ENCODE data around the gene HAUS8. TPM values are rescaled to one million over a fixed set of nuclear protein-coding genes. Genes with fewer than 3 reads are reported as not detected.
"Not testable (repeated sequence)": the region's sequence is repeated elsewhere in the genome, so short reads cannot be mapped to it uniquely, and the experiment has no call there.

The HAUS8 gene
- total RNA-seq, 1 donor from 2014 or later = 20.5 TPM

GRCh38 chr19:17035842-17036424, 39.3 kb downstream of the HAUS8 start:
- H3K4me3 ChIP-seq (ENCODE audit: low read depth, low read length) = no peak overlapping the region
- no peak for DNase-seq (ENCODE audit: low read depth)
- TF ChIP-seq, protein P1, sequence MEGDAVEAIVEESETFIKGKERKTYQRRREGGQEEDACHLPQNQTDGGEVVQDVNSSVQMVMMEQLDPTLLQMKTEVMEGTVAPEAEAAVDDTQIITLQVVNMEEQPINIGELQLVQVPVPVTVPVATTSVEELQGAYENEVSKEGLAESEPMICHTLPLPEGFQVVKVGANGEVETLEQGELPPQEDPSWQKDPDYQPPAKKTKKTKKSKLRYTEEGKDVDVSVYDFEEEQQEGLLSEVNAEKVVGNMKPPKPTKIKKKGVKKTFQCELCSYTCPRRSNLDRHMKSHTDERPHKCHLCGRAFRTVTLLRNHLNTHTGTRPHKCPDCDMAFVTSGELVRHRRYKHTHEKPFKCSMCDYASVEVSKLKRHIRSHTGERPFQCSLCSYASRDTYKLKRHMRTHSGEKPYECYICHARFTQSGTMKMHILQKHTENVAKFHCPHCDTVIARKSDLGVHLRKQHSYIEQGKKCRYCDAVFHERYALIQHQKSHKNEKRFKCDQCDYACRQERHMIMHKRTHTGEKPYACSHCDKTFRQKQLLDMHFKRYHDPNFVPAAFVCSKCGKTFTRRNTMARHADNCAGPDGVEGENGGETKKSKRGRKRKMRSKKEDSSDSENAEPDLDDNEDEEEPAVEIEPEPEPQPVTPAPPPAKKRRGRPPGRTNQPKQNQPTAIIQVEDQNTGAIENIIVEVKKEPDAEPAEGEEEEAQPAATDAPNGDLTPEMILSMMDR (conservative IDR thresholded peaks at IDR 0.05; ENCODE audit: low read depth, low read length) = no peak

DNA sequence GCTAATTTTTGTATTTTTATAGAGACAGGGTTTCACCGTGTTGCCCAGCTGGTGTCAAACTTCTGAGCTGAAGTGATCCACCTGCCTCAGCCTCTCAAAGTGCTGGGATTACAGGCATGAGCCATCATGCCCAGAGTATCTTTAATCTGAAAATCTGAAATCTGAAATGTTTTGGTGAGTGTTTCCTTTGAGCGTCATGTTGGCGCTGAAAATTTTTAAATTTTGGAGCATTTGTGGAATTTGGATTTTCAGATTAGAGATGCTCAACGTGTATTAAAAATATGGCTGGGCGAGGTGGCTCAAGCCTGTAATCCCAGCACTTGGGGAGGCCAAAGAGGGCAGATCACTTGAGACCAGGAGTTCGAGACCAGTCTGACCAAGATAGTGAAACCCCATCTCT, 43.5 kb downstream of the HAUS8 start:
- DNase-seq (ENCODE audit: low read depth) = no peak
- TF ChIP-seq, protein P1 (conservative IDR thresholded peaks at IDR 0.05; ENCODE audit: low read depth, low read length) = no peak

DNA sequence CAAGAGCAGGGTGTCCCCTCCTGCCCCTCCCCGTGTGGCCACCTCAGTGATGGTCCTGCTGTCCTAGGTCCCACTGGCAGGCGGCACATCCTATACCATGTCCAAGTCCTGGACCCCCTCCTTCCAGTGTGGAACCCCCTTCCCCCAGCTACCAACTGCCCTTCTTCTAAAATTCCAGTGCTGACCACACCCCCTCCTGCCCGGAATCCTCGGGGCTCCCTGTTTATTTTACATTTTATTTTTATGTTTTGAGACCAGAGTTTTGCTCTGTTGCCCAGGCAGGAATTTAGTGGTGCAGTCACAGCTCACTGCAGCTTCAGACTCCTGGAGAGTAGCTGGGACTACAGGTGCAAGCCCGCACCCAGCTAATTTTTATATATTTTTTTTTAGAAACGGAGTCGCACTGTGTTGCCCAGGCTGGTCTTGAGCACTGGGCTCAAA, 47.7 kb downstream of the HAUS8 start:
- TF ChIP-seq, protein P1 (conservative IDR thresholded peaks at IDR 0.05; ENCODE audit: low read depth, low read length) = no peak
- no peak for DNase-seq (ENCODE audit: low read depth)
- no peak overlapping the region for H3K4me3 ChIP-seq (ENCODE audit: low read depth, low read length)

More for the DNA sequence above, 43.5 kb downstream of the HAUS8 start:
- no peak overlapping the region for H3K4me3 ChIP-seq (ENCODE audit: low read depth, low read length)

DNA sequence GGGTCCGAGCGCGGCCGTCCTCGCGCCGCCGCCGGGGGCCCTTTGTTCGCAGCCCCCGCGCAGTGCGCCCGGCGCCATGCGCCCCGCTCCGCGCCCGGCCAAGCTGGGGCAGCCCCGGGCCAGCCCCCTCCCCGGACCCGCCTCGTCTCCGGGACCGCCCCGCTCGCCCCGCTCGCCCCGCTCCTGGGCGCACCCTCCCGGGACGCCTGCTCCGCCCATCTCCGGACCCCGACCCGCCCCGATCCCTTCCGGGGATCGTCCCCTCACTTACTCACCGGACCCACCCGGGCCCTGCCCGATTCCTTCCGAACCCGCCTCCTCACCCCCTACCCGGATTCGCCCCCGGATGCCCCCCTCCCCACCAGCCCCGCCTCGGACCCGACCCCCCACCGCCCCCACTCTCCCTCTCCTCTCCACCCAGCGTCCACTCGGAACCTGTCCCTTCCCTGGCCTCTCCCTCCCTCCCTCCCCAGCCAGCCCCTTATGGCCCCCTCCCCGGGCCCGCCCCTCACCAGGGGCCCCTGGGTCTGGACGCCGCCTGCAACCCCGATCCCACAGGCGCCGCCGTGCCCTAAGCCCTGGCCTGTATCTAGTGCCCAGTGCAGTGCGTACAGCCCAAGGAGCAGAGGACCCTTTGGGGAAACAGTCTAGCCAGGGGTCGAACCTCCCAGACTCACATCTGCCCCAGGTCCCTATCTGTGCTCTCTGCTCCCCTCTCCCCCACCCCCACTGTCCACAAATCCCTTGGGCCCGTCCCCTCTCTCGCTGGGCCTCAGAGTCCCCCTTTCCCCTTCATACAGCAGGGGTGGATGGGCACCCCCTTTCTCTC, 48.3 kb downstream of the HAUS8 start, which contains the start of gene CPAMD8:
CPAMD8 (minus strand) TSS at position 105 of the 829 bp plus-strand sequence. CDS start 168 bp downstream, outside the sequence.
- no peak for DNase-seq (ENCODE audit: low read depth)
- TF ChIP-seq, protein P1 (conservative IDR thresholded peaks at IDR 0.05; ENCODE audit: low read depth, low read length) = no peak

GRCh38 chr19:17025991-17026658, 49.1 kb downstream of the HAUS8 start:
- no peak overlapping the region for H3K4me3 ChIP-seq (ENCODE audit: low read depth, low read length)
- DNase-seq (ENCODE audit: low read depth) = no peak
- TF ChIP-seq, protein P1 (conservative IDR thresholded peaks at IDR 0.05; ENCODE audit: low read depth, low read length) = no peak

More for the DNA sequence above, 48.3 kb downstream of the HAUS8 start, which contains the start of gene CPAMD8:
- H3K4me3 ChIP-seq (ENCODE audit: low read depth, low read length) = no peak within 1 kb of the TSS

DNA sequence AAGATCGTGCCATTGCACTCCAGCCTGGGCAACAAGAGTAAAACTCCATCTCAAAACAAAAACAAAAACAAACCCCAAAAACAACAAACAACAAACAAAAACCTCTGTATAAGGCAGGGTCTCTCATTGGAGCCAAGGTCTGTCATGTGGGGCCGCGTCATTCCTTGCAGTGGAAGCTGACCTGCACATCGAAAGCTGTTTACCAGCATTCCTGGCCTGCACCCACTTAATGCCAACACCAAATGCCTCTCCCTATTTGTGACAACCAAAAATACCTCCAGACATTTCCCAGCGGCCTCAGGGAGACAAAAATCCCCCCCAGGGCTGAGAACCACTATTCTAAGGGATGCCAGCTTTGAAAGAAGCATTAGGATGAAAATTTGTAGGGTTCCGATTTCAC, 49.9 kb downstream of the HAUS8 start:
- no peak overlapping the region for H3K4me3 ChIP-seq (ENCODE audit: low read depth, low read length)
- TF ChIP-seq, protein P1 (conservative IDR thresholded peaks at IDR 0.05; ENCODE audit: low read depth, low read length) = no peak
- DNase-seq (ENCODE audit: low read depth) = no peak

DNA sequence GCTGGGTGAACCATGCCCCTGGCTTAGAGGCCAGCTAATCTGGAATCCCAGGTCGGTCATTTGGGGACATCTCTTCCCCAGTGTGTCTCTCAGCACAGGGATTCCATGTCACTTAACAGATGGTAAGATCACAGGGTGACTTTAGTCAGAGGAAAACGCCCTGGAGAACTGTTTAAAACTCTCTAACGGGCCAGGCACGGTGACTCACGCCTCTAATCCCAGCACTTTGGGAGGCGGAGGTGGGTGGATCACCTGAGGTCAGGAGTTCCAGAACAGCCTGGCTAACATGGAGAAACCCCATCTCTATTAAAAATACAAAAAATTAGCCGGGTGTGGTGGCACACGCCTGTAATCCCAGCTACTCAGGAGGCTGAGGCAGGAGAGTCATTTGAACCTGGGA, 50.3 kb downstream of the HAUS8 start:
- H3K4me3 ChIP-seq (ENCODE audit: low read depth, low read length); DNase-seq (ENCODE audit: low read depth): not testable (repeated sequence)

All from epithelial cell of proximal tubule (primary cell).